Ammon's horn (tissue), 1 donor: ENCODE data around the gene SPR.

Source experiments
- DNase-seq: peaks from one replicate; pipeline ENCODE4 v3.0.0-alpha.2; 2016; ENCODE audit warnings: low spot score

Gene SPR

GRCh38 chr2:72915907-72916742 is 28.9 kb downstream of the SPR start:
- no peak for DNase-seq

GRCh38 chr2:72916743-72917137 is 29.5 kb downstream of the SPR start:
- DNase-seq: no peak

- DNase-seq: peak; percentile 35
These were observed 30.1 kb downstream of the SPR start, which contains the start of gene EMX1 for GRCh38 chr2:72917138-72917876. TSS of gene EMX1 (plus strand) at chr2:72917519. CDS start at chr2:72917853, 334 bp downstream.

GRCh38 chr2:72917877-72918553 is 30.8 kb downstream of the SPR start:
- no peak for DNase-seq

GRCh38 chr2:72919414-72920317 is 32.5 kb downstream of the SPR start:
- DNase-seq: no peak

- no peak for DNase-seq
These were observed 33.3 kb downstream of the SPR start for GRCh38 chr2:72920318-72921087.

- no peak for DNase-seq
These were observed 34.1 kb downstream of the SPR start for GRCh38 chr2:72921088-72921851.

GRCh38 chr2:72921853-72922252 is 34.6 kb downstream of the SPR start:
- no peak for DNase-seq

GRCh38 chr2:72923833-72924352 is 36.7 kb downstream of the SPR start:
- DNase-seq: no peak

- DNase-seq: no peak
These were observed 37.4 kb downstream of the SPR start for GRCh38 chr2:72924353-72925240.

- DNase-seq: no peak
These were observed 38.2 kb downstream of the SPR start for GRCh38 chr2:72925328-72925943.

- no peak for DNase-seq
These were observed 39.2 kb downstream of the SPR start for GRCh38 chr2:72926368-72926767.

GRCh38 chr2:72926811-72927465 is 39.7 kb downstream of the SPR start:
- no peak for DNase-seq

- DNase-seq: no peak
These were observed 40.7 kb downstream of the SPR start for GRCh38 chr2:72927619-72928550.

- no peak for DNase-seq
These were observed 41.8 kb downstream of the SPR start for GRCh38 chr2:72929010-72929409.

- no peak for DNase-seq
These were observed 44.2 kb downstream of the SPR start for GRCh38 chr2:72931280-72931910.
